HT1080 (cell line): Measurements from ENCODE around the gene UNG. TPM values are rescaled to one million over a fixed set of nuclear protein-coding genes. Genes with fewer than 3 reads are reported as not detected.

Source experiments
- DNase-seq: peaks from one replicate; pipeline ENCODE4 v3.0.0-alpha.2; 2015; ENCODE audit warnings: low read depth
- small RNA-seq: library from RNA; depleted of rRNA; stranded (forward); fragments of <200 nt; gene quantifications from one replicate; pipeline ENCODE3, GENCODE V24; 2014
- total RNA-seq: library from RNA; depleted of rRNA; stranded (reverse); fragments of >200 nt; shearing (Covaris generic); gene quantifications from 2 replicates; pipeline ENCODE4 v1.2.3, GENCODE V29; 2014; rRNA removed

UNG gene
- total RNA-seq, 1 experiment from 2014 or later, result 61.5 TPM

GRCh38 chr12:109154451-109155438 lies 57.3 kb downstream of the UNG start:
- DNase-seq, result peak; percentile 70

GRCh38 chr12:109156036-109156435 lies 58.6 kb downstream of the UNG start:
- no peak for DNase-seq

- no peak for DNase-seq
Measured at GRCh38 chr12:109156586-109156985, 59.2 kb downstream of the UNG start.

GRCh38 chr12:109157986-109158385 lies 60.6 kb downstream of the UNG start:
- DNase-seq, result no peak

GRCh38 chr12:109160433-109160832 lies 63.0 kb downstream of the UNG start:
- DNase-seq, result no peak

Small RNAs within 50 kb of the gene (small RNA-seq; reads per million reads assigned to genes)
- not detected for gene RNA5SP372

Other genes with a start within 250 kb of the UNG start
- gene SSH1, start 240.0 kb upstream of the UNG start, total RNA-seq, result 9.2 and 10.8 TPM in 2 replicates
- gene DAO, start 217.5 kb upstream of the UNG start, total RNA-seq, result not detected in 2 replicates
- 0.06 and 0.07 TPM in 2 replicates for gene SVOP, start 76.5 kb upstream of the UNG start, total RNA-seq
- gene USP30, start 45.0 kb upstream of the UNG start, total RNA-seq, result 4.4 and 12.7 TPM in 2 replicates
- gene ALKBH2, start 4.1 kb upstream of the UNG start, total RNA-seq, result 42.7 and 49.1 TPM in 2 replicates
- gene ACACB, start 19.0 kb downstream of the UNG start, total RNA-seq, result 1.2 and 2.0 TPM in 2 replicates
- gene FOXN4, start 211.7 kb downstream of the UNG start, total RNA-seq, result not detected in 2 replicates